BLaER1 (cell line): ENCODE data around the gene TTLL11.

Source experiments
- H3K27ac ChIP-seq: shearing (Covaris generic); formaldehyde crosslinking; 2 replicates; pipeline ENCODE4 v1.8.1; 2022
- H3K27me3 ChIP-seq: shearing (Covaris generic); formaldehyde crosslinking; 2 replicates; pipeline ENCODE4 v1.8.1; 2022
- H3K36me3 ChIP-seq: shearing (Covaris generic); formaldehyde crosslinking; 2 replicates; pipeline ENCODE4 v1.8.1; 2022
- H3K4me1 ChIP-seq: shearing (Covaris generic); formaldehyde crosslinking; 2 replicates; pipeline ENCODE4 v1.8.1; 2022
- H3K4me2 ChIP-seq: shearing (Covaris generic); formaldehyde crosslinking; 2 replicates; pipeline ENCODE4 v1.8.1; 2022
- H3K4me3 ChIP-seq: shearing (Covaris generic); formaldehyde crosslinking; 2 replicates; pipeline ENCODE4 v1.8.1; 2022
- H3K9ac ChIP-seq: shearing (Covaris generic); formaldehyde crosslinking; 2 replicates; pipeline ENCODE4 v1.8.1; 2022
- H3K9me3 ChIP-seq: shearing (Covaris generic); formaldehyde crosslinking; 2 replicates; pipeline ENCODE4 v1.8.1; 2022
- H4K20me1 ChIP-seq: shearing (Covaris generic); formaldehyde crosslinking; 2 replicates; pipeline ENCODE4 v1.8.1; 2022
- Cebpa-rat ChIP-seq: shearing (Covaris generic); IDR thresholded peaks from 2 replicates; pipeline ENCODE4 v1.8.1; 2022

Gene TTLL11

DNA sequence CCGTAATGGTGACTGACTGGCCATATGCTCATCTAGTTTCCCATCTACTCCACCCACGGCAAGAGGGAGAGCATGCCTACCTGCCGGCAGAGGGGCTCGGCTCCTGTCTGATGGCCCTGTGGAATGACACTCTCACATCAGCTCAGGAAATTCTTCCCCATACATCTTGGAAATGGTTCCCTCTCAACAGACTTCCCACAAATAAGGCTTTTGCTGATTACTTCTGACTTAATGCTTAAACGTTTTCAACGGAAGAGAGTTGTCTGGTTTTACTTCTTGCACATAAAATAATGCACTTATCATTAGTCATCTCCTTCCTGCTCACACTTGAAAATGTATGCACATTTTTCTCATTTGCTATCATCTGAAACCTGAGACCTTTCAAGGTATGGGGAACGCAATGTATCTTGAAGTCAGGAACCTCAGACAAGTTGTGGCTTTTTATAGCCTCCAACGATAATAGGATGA is 129.5 kb downstream of the TTLL11 start:
- Histone ChIP-seq H4K20me1 (no peaks in the 10 kb centered on the region), H3K4me1 (peaks cover 20% of the 10 kb centered on the region), H3K9ac (no peak overlapping the region), H3K27ac (no peak overlapping the region), H3K9me3 (no peaks in the 10 kb centered on the region; the same call in 1 of the 2 replicates), H3K27me3 (no peaks in the 10 kb centered on the region), H3K36me3 (no peaks in the 10 kb centered on the region), H3K4me3 (no peak overlapping the region), H3K4me2 (no peak overlapping the region)
- no peak for TF ChIP-seq Cebpa-rat

DNA sequence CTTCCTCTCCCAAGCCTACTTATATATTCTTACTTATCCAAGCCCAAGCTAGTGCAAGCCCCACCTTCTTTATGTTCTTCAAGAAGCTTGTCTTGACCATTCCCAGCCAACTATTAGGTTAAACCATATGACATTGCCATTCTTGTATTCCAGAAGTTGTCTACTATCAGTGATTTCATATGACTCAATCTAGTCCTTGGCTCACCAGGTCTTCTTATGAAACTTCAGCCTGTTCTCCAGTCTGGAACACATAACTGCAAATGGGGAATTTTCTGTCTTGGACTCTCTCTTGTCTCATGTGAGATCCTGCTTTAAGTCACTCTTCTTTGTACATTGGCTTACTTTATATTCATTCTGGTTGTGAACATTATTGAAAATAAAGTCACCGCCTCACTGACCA is 130.7 kb downstream of the TTLL11 start:
- H4K20me1 ChIP-seq, result no peaks in the 10 kb centered on the region
- H3K4me1 ChIP-seq, result peaks cover 31% of the 10 kb centered on the region
- no peak overlapping the region for H3K9ac ChIP-seq
- H3K27me3 ChIP-seq, result no peaks in the 10 kb centered on the region
- H3K4me3 ChIP-seq, result no peak overlapping the region
- peak overlapping the region; percentile 27 for H3K4me2 ChIP-seq
- no peaks in the 10 kb centered on the region; the same call in 1 of the 2 replicates for H3K9me3 ChIP-seq
- no peak for TF ChIP-seq Cebpa-rat
- H3K27ac ChIP-seq, result no peak overlapping the region
- no peaks in the 10 kb centered on the region for H3K36me3 ChIP-seq

DNA sequence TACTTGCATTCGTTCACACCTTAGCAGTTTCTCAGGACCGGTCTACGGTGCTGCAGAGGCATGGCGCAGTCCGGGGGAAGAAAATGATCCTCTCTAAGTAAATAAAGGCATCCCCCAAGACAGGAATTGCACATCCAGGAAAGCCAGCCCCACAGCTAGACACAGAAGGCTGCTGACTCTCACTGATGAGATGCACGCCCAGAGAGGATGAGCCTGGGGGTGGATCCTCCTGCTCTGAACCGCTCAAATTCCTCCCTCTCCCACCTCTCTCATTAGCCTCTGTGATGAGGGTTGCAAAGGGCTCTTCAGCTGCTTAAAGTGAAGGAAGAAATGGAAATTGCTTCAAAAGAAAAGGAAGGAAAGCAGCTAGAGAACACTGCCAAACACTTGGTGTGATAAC is 132.4 kb downstream of the TTLL11 start:
- no peaks in the 10 kb centered on the region; the same call in 1 of the 2 replicates for H3K9me3 ChIP-seq
- no peak overlapping the region for H3K27ac ChIP-seq
- H3K9ac ChIP-seq, result no peak overlapping the region
- H3K27me3 ChIP-seq, result no peaks in the 10 kb centered on the region
- H3K4me1 ChIP-seq, result peaks cover 48% of the 10 kb centered on the region
- no peak overlapping the region for H3K4me2 ChIP-seq
- H3K4me3 ChIP-seq, result no peak overlapping the region
- TF ChIP-seq Cebpa-rat, result no peak
- H3K36me3 ChIP-seq, result no peaks in the 10 kb centered on the region
- no peaks in the 10 kb centered on the region for H4K20me1 ChIP-seq

DNA sequence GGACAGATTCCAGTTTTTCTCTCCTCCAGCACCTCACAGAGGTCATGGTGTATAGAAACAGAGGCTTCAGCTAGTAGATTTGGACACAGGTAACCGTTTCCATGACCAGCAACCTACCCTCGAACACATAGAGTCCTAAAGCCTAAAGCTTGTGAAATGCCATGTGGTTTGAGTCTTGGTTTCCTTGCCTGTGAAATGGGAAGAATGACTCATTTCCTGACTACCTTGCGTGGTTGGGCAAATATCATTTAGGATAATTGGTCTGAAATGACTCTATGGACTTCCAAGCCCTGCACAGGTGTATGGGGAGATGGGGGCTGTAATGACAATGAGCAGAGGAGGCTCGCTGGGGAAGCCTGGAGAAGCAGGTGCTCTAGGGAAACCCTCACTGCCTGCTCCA is 134.6 kb downstream of the TTLL11 start:
- Histone ChIP-seq H3K9ac (no peak overlapping the region), H3K4me3 (no peak overlapping the region), H3K27ac (no peak overlapping the region), H3K4me1 (peaks cover 69% of the 10 kb centered on the region), H3K27me3 (no peaks in the 10 kb centered on the region), H3K36me3 (no peaks in the 10 kb centered on the region), H3K9me3 (no peaks in the 10 kb centered on the region), H4K20me1 (no peaks in the 10 kb centered on the region), H3K4me2 (peak overlapping the region; percentile 79)
- no peak for TF ChIP-seq Cebpa-rat

DNA sequence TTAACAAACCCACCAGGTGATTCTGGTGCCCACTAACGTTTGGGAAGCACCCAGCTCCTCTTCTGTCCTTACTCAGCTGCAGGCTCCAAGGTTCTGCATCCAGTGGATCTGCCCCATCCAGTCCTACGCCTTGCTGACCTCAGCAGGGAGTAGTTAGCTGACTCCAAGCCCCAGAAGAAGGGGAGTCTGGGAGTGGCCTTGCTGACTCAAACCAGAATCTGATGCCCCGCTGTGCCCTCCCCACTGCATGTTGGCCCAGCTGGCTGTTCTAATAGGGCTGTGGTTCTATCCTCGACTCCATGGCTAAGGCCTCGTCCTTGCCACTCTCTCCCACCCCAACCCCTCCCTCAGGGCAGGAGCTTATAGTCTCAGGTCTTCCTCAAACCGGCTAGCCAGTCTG is 136.3 kb downstream of the TTLL11 start:
- Histone ChIP-seq H3K4me3 (no peak overlapping the region), H3K4me2 (peak overlapping the region; percentile 79; the same call in 1 of the 2 replicates), H3K27ac (peak overlapping the region; percentile 20; the same call in 1 of the 2 replicates), H3K9ac (no peak overlapping the region), H3K27me3 (no peaks in the 10 kb centered on the region), H4K20me1 (no peaks in the 10 kb centered on the region), H3K9me3 (no peaks in the 10 kb centered on the region), H3K4me1 (peaks cover 80% of the 10 kb centered on the region), H3K36me3 (no peaks in the 10 kb centered on the region)
- TF ChIP-seq Cebpa-rat, result no peak

DNA sequence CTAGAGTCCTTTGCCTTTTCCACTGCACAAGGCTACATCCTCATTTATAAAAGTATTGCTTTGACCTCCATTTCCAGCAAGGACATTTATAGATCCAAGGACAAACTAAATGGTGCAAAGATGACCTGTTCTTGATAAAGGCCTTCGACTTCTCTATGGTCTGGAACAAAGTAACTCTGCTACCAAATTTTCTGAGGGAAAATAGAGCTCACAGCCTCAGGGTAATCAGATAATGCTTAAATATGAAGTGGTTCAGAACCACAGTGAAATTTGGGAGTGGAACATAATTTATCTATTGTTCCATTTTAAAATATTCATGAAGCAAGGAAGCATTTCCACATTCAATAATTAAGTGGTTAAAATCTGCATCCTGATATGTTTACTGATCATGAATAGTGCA is 137.5 kb downstream of the TTLL11 start:
- H3K9ac ChIP-seq, result no peak overlapping the region
- no peaks in the 10 kb centered on the region for H3K27me3 ChIP-seq
- no peaks in the 10 kb centered on the region for H3K9me3 ChIP-seq
- H3K4me2 ChIP-seq, result no peak overlapping the region
- H3K27ac ChIP-seq, result no peak overlapping the region
- H3K36me3 ChIP-seq, result no peaks in the 10 kb centered on the region
- TF ChIP-seq Cebpa-rat, result no peak
- peaks cover 89% of the 10 kb centered on the region for H3K4me1 ChIP-seq
- H3K4me3 ChIP-seq, result no peak overlapping the region
- H4K20me1 ChIP-seq, result no peaks in the 10 kb centered on the region

DNA sequence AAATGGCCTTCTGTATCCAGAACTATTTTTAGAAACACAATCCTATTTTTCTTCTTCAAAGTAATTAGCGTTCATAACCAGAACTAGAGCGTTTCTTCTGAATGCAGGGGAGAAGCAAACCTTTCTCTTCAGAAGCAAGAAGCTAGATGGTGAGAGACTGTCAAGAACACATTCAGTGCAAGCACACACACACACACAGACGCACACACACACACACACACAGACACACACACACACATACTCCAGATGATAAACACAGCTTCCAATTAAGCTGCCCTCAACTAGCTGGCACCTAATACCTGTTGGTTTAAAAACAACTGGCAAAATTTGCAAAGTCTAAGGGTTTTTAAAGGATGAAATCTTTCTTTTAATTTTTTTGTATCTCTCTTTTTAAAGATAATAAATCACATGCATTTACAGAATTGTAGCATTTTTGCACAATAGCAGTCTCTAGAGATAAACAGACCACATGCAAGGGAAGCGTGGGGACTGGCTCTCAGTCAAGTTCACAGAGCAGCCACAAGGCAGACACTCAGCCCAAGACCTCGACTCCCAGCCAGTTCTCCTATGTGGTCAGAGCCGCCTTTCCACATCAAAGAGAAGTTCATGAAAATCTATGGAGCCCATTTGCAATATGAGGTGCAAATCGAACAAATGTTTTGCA is 138.5 kb downstream of the TTLL11 start:
- peak; percentile 28; the same call in 1 of the 2 replicates for TF ChIP-seq Cebpa-rat
- H3K27ac ChIP-seq, result no peak overlapping the region
- H3K9ac ChIP-seq, result no peak overlapping the region
- peaks cover 96% of the 10 kb centered on the region for H3K4me1 ChIP-seq
- no peak overlapping the region for H3K4me3 ChIP-seq
- no peaks in the 10 kb centered on the region for H3K36me3 ChIP-seq
- no peaks in the 10 kb centered on the region for H3K27me3 ChIP-seq
- H4K20me1 ChIP-seq, result no peaks in the 10 kb centered on the region
- no peaks in the 10 kb centered on the region for H3K9me3 ChIP-seq
- peak overlapping the region; percentile 38 for H3K4me2 ChIP-seq

DNA sequence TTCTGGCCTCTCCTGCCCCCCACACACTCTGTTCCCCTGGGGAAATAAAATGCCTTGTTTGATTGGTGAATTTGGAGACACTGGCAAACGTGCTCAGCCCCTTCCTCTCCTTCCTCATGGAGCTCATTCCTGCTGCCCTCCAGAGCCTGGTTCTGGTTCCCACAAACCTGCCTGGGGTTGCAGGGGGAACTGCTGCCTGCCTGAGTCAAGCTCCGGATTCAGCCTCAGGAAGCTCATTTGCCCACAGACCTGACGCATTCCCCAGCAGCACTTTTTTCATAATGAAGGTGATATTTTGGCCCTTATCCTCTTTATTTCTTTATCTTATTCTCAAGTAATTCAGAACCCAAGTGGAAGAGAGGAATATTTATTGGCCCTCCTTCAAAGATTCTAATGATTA is 140.5 kb downstream of the TTLL11 start:
- Histone ChIP-seq H3K9ac (no peak overlapping the region), H3K27me3 (no peaks in the 10 kb centered on the region), H3K36me3 (no peaks in the 10 kb centered on the region), H4K20me1 (no peaks in the 10 kb centered on the region), H3K4me2 (peak overlapping the region; percentile 27), H3K4me3 (no peak overlapping the region), H3K9me3 (no peaks in the 10 kb centered on the region), H3K27ac (no peak overlapping the region), H3K4me1 (peaks cover 83% of the 10 kb centered on the region)
- TF ChIP-seq Cebpa-rat, result no peak

DNA sequence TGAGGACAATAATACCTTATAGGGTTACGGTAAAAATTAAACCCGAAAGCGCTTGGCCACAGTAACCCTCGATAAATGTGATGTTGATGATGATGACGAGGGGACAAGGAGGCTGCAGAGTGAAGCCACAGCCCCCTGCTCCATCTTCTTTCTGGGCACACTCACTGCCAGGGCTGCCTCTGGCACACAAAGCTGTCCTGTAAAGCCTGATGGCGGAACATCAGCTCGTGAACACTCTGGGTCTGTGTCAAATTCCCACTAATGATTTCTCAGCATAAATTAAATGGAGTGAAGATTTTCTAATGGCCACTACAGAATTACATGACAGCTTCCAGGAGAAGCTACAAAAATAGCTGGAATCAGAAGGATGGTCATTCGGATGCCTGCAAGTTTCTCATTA is 142.2 kb downstream of the TTLL11 start:
- Histone ChIP-seq H3K4me2 (peak overlapping the region; percentile 52), H3K27ac (no peak overlapping the region), H3K4me3 (no peak overlapping the region), H3K9ac (no peak overlapping the region), H3K36me3 (no peaks in the 10 kb centered on the region), H3K9me3 (no peaks in the 10 kb centered on the region), H3K4me1 (peaks cover 83% of the 10 kb centered on the region), H3K27me3 (no peaks in the 10 kb centered on the region), H4K20me1 (no peaks in the 10 kb centered on the region)
- no peak for TF ChIP-seq Cebpa-rat

DNA sequence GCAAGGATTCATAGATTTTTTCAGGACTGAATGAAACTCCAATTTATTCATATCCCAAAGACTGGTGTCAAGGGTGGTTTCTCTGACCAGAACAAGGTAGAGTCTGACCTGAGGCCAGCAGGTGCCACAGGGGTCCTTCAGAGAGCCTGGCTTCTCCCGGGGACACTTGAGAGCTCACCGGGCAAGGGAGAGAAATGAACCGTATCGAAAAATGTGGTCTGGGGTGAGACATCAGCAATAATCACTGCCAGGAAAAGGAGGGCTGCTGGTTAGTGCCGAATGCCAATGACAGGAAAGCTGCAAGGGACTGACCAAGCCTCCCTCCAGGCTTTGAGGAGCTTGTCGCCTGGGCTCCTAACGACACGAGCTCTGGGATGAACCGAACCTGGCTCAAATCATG is 142.7 kb downstream of the TTLL11 start:
- Histone ChIP-seq H3K4me3 (no peak overlapping the region), H3K27me3 (no peaks in the 10 kb centered on the region), H4K20me1 (no peaks in the 10 kb centered on the region), H3K36me3 (no peaks in the 10 kb centered on the region), H3K9ac (no peak overlapping the region), H3K4me1 (peaks cover 83% of the 10 kb centered on the region), H3K27ac (no peak overlapping the region), H3K9me3 (no peaks in the 10 kb centered on the region), H3K4me2 (peak overlapping the region; percentile 52)
- TF ChIP-seq Cebpa-rat, result no peak
